ENCODE data around the gene GGN.

Gene GGN

DNA sequence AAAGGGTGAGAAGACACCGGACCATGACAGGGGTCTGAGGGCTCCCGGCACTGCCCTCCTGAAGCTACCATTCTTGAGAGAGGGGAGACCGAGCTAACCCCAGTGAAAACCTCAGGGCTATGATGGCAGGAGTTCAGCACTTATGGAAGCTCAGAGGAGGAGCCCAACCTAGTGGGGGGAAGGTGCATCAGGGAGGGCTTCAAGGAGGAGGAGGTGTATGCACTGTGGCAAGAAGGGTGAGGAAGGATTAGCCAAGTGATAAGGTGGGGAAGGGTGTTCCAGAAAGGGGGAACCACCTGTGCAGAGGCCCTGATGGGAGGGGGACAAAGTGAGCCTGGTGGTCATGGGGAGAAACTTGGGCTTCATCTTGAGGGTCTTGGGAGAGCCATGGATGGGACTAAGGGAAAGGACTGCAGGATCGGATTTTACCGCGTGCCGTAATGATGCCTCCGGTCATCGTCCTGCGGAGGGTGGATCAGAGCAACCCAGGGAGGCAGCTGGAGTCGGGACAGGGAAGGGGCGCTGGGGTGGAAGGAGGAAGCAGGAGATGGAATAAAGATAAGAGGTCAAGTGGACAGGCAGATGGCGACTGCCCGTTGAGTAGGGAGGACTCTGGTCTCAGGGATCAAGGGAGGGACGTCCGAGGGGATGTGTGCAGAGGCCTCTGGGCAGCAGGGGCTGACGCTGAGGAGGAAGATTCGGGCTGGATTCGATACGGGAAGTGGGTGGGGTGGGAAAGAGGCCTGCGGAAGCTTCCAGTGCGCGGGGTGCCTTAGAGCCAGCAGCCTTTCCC is 26.8 kb downstream of the GGN start:
- DNase-seq: no peak

DNA sequence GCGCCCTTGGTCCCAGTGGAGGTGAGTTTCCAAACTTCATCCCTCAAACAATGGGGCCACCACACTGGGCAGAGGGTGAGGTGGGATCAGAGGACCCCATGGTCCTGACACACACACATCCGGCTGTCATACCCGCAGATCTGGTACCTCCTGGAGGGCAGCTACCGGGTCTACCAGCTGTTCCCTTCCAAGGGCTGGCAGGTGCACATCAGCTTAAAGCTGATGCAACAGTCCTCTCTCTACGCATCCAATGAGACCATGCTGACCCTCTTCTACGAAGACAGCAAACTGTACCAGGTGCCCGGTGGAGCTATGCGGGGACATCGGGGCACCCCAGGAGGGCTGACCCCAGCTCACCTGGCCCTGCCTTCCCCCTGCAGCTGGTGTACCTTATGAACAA is 27.5 kb downstream of the GGN start:
- DNase-seq: peak in 1 of 2 experiments; percentile 74

DNA sequence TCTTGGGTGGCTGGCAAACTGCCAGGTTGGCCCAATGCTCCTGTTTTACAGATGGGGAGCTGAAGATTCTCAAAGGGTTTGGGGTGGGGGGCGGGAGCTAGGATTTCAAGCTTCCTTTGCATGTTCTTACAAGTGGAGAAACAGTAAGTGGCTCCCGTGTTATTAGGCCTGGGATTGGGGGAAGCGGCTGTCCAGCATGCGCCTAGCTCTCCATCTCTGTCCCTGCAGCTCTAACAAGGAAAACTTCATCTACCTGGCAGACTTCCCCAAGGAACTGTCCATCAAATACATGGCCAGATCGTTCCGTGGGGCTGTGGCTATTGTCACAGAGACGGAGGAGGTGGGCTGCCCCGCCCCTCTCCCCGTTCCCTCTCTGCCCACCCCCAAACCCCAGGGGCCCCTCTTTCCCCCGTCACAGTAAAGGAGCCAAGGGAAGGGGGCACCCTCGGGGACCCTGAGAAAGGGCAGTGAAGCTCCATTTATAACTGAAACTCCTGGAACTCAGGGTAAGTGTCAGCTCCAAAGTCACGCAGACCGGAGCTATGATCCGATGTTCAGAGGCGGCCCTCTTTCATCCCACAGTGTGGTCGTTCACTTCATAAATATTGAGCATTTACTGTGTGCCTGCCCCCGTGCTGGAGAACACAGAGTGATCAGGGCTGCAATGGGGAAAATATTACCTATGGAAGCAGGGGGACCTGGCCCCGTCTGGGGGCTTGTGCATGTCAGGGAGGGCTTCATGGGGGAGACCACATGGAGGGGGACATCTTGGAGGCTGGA is 28.4 kb downstream of the GGN start:
- no peak for DNase-seq

- DNase-seq: no peak
Measured at GRCh38 chr19:38358071-38358470, 29.8 kb downstream of the GGN start.

- DNase-seq: no peak
Measured at GRCh38 chr19:38355728-38356725, 31.8 kb downstream of the GGN start.

GRCh38 chr19:38352611-38353010 is 35.2 kb downstream of the GGN start:
- DNase-seq: peak; percentile 84 to 93

DNA sequence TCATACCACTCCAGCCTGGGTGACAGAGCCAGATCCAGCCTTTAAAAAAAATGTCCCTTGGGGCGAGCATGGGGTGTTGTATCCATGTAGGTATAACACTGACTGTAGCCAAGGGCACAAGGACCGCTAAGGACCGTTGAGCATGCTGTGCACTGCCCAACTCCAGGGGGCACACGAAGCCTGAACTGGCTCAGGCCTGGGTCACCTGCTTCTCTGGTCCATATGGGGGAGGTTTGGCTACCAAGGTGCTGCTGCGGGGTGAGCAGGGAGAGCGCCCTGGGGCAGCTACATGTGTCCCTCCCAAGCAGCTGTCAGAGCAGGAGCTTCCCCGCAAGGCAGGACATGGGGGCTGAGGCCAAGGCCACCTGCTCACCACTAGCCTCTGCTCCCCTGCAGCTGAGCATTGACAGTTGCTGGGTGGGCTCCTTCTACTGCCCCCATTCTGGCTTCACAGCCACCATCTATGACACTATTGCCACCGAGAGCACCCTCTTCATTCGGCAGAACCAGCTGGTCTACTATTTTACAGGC is 35.9 kb downstream of the GGN start:
- peak; percentile 46 to 74 for DNase-seq

DNA sequence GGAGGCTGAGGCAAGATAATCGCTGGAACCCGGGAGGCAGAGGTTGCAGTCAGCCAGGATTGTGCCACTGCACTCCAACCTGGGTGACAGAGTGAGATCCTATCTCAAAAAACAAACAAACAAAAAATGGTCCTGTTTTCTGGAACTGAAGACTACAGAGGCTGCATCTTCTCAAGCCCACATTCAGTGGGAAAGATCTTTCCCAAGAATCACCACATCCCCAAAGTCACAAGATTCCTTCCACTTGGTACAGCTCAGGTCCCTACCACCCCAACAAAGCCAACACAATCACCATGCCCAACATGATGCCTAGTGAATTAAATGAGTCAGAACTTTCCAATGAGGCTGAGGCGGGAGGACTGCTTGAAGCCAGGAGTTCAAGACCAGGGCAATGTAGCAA is 37.0 kb downstream of the GGN start:
- DNase-seq: no peak

- no peak for DNase-seq
Measured at GRCh38 chr19:38346837-38347236, 41.0 kb downstream of the GGN start.

- DNase-seq: no peak
Measured at GRCh38 chr19:38340927-38341326, 46.9 kb downstream of the GGN start.

DNA sequence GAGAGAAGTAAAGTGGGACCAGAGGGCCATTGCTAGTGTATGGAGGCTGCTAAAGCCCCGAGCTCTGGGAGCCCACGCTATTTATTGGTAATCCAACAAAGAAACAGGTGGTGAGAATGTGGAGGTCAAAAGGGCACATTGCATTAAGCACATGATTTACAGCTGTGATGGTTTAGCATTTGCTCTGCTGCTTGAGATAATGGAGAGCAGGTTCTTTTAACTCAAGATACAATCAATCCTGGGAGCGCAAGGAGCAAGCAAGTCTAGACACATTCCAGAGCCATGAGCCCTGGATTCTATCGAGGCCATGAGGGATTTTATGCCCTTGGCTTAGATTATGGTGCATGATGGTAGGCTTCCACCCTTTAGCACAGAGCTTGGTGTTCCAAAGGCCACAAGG is 48.8 kb downstream of the GGN start:
- DNase-seq: peak; percentile 69 to 71

DNA sequence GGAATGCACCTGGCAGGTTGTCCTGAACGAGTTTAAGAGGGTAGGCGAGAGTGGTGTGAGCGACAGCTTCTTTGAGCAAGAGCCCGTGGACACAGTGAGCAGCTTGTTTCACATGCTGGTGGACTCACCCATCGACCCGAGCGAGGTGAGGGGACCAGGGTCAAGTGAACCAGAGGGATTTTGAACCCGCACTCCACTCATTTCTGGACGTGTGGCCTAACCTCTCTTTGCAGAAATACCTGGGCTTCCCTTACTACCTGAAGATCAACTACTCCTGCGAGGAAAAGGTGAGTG is 50.5 kb downstream of the GGN start:
- DNase-seq: peak in 1 of 2 experiments; percentile 43

DNA sequence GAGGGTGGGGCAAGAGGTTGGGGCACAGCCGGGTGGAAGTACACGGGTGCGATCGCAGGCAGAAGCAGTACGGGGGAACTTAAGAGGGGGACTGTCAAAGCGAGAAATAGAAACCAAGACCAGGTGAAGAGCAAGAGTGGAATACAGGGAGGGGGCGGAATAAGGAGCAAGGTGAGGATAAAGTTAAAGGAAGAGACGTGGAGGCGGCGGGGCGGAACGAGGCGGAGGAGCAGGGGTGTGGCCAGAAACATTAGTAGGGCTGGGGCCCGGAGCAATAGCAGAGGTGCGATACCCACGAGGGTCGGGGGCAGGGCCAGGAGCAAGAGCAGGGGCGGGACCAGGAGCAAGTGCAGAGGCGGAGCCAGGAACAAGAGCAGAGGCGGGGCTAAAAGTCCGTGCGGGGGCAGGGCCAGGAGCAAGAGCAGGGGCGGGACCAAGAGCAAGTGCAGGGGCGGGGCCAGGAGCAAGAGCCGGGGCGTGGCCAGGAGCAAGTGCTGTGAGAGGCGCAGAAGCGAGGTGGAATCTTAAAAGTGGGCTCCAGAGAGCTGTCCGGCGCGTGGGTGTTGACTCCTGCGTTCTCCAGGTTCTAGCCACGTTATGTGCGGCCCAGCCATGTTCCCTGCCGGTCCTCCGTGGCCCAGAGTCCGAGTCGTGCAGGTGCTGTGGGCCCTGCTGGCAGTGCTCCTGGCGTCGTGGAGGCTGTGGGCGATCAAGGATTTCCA is 51.0 kb downstream of the GGN start:
- DNase-seq: peak; percentile 91 to 94

DNA sequence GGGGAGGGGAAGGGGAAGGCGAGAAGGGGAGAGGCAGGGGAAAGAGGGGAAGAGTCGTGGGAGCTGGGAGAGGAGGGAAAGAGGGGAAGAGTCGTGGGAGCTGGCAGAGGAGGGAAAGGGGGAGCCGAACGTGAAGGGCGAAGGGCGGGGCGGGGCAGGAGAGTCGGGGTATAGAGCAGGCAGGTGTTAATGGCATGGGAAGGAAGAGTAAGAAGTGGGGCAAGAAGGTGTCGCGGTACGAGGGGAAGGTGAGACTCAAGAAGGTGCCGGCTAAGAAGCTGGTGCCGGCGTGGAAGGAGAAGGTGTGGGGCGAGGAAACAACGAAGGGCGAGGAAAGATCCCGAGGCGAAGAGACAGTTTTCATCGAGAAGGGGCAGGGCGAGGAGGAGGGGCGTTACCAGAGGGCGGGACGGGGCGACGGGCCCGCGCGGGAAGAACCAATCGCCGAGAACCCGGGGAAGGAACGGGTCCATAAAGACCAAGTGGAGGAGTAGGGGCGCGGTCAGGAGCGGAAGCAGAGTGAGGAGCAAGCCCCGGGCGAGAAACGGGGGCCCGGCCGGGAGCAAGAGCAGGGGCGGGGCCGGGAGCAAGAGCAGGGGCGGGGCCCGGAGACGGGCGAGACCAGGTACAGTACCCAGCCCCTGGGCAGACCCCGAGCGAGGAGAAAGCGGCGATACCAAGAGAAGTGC is 51.7 kb downstream of the GGN start:
- DNase-seq: peak; percentile 94 to 96
